Activated CD4-positive, CD25-positive, alpha-beta regulatory T cell treated with anti-CD3 and anti-CD28 coated beads, Interleukin-2, amount 50 U/mL, for 16 hours (primary cell): Measurements from ENCODE around the gene ADGRV1.
"Not testable (repeated sequence)": the region's sequence is repeated elsewhere in the genome, so short reads cannot be mapped to it uniquely, and the experiment has no call there.

Experiments
- DNase-seq: peaks from one replicate; pipeline ENCODE4 v3.0.0-alpha.2; 2020; ENCODE audit warnings: low read depth, low spot score

Gene ADGRV1

GRCh38 chr5:90593083-90593482, 34.5 kb downstream of the ADGRV1 start:
- not testable (repeated sequence) for DNase-seq

GRCh38 chr5:90595766-90596165, 37.2 kb downstream of the ADGRV1 start:
- DNase-seq: not testable (repeated sequence)

- DNase-seq: no peak
Measured at GRCh38 chr5:90598293-90598692, 39.7 kb downstream of the ADGRV1 start.

GRCh38 chr5:90600307-90600706, 41.7 kb downstream of the ADGRV1 start:
- DNase-seq: not testable (repeated sequence)

GRCh38 chr5:90601468-90601867, 42.9 kb downstream of the ADGRV1 start:
- no peak for DNase-seq

- no peak for DNase-seq
Measured at GRCh38 chr5:90602681-90603080, 44.1 kb downstream of the ADGRV1 start.

- no peak for DNase-seq
Measured at GRCh38 chr5:90606539-90606938, 47.9 kb downstream of the ADGRV1 start.

GRCh38 chr5:90612919-90613318, 54.3 kb downstream of the ADGRV1 start:
- DNase-seq: no peak

- no peak for DNase-seq
Measured at GRCh38 chr5:90613459-90613858, 54.9 kb downstream of the ADGRV1 start.

GRCh38 chr5:90613918-90614504, 55.4 kb downstream of the ADGRV1 start:
- DNase-seq: no peak

GRCh38 chr5:90615355-90615754, 56.8 kb downstream of the ADGRV1 start:
- no peak for DNase-seq

GRCh38 chr5:90618071-90618470, 59.5 kb downstream of the ADGRV1 start:
- DNase-seq: no peak

- not testable (repeated sequence) for DNase-seq
Measured at GRCh38 chr5:90619762-90620161, 61.2 kb downstream of the ADGRV1 start.

- no peak for DNase-seq
Measured at GRCh38 chr5:90621848-90622247, 63.3 kb downstream of the ADGRV1 start.

GRCh38 chr5:90626493-90626892, 67.9 kb downstream of the ADGRV1 start:
- no peak for DNase-seq

GRCh38 chr5:90628492-90628891, 69.9 kb downstream of the ADGRV1 start:
- no peak for DNase-seq

GRCh38 chr5:90632791-90633190, 74.2 kb downstream of the ADGRV1 start:
- no peak for DNase-seq

GRCh38 chr5:90636948-90637347, 78.4 kb downstream of the ADGRV1 start:
- DNase-seq: no peak

- DNase-seq: no peak
Measured at GRCh38 chr5:90637731-90638130, 79.1 kb downstream of the ADGRV1 start.

- DNase-seq: no peak
Measured at GRCh38 chr5:90638878-90639277, 80.3 kb downstream of the ADGRV1 start.

- no peak for DNase-seq
Measured at GRCh38 chr5:90640484-90641059, 82.0 kb downstream of the ADGRV1 start.

- DNase-seq: no peak
Measured at GRCh38 chr5:90641528-90641927, 82.9 kb downstream of the ADGRV1 start.

- DNase-seq: no peak
Measured at GRCh38 chr5:90642706-90643229, 84.2 kb downstream of the ADGRV1 start.

- no peak for DNase-seq
Measured at GRCh38 chr5:90644132-90644531, 85.5 kb downstream of the ADGRV1 start.
